ENCODE measurements around the gene PODXL2. TPM values are rescaled to one million over a fixed set of nuclear protein-coding genes. Genes with fewer than 3 reads are reported as not detected.

Gene PODXL2
- total and polyA plus RNA-seq, 2 experiments from 2014 or later = 18.4 to 57.6 TPM

GRCh38 chr3:127628426-127628787 is 578 bp upstream of the PODXL2 start:
- DNase-seq (ENCODE audit: low spot score) (no peak), ATAC-seq (no peak)
- Histone ChIP-seq H3K27me3 (ENCODE audit: insufficient read depth) (peaks cover 41% of the 10 kb centered on the region), H3K9me2 (ENCODE audit: insufficient read depth) (no peaks in the 10 kb centered on the region), H3K4me2 (0 out of 2 replicates have a peak overlapping the region, but pooled peaks have one; percentile 43), H3F3A (replicated peaks; ENCODE audit: low read depth) (peaks cover 5% of the 10 kb centered on the region; the same call in 1 of the 2 replicates), H3K27ac (ENCODE audit: low read depth) (no peak overlapping the region), H3K4me1 (ENCODE audit: insufficient read depth) (peaks cover 12% of the 10 kb centered on the region; the same call in 1 of the 2 replicates), H3K4me3 (no peak overlapping the region), H2AFZ (no peak overlapping the region), H3K36me3 (ENCODE audit: insufficient read depth) (no peaks in the 10 kb centered on the region; the same call in 1 of the 2 replicates), H4K20me1 (replicated peaks; ENCODE audit: insufficient read depth) (0 out of 2 replicates have a peak, but pooled peaks cover 2% of the 10 kb centered on the region), H3K79me2 (replicated peaks; ENCODE audit: insufficient read depth) (no peaks in the 10 kb centered on the region)
- Mint-ChIP-seq H3K27ac (no peak overlapping the region), H3K9me3 (peaks cover 6% of the 10 kb centered on the region), H3K36me3 (ENCODE audit: low read depth) (peaks cover 3% of the 10 kb centered on the region; the same call in 2 of the 3 replicates), H3K4me3 (peak overlapping the region; percentile 72), H3K27me3 (ENCODE audit: insufficient read depth, low read depth, poor library complexity) (peaks cover 28% of the 10 kb centered on the region), H3K4me1 (peaks cover 29% of the 10 kb centered on the region)
- TF ChIP-seq ZNF462 (CRISPR knock-in tag; IDR thresholded peaks at IDR 0.05) (no peak), REST (IDR thresholded peaks at IDR 0.05; ENCODE audit: unreplicated experiment) (no peak), JUNB (IDR thresholded peaks at IDR 0.05; ENCODE audit: unreplicated experiment) (no peak), EZH2 (IDR thresholded peaks at IDR 0.05; ENCODE audit: low read depth, unreplicated experiment) (no peak), ZNF331 (CRISPR knock-in tag; IDR thresholded peaks at IDR 0.05; ENCODE audit: low read depth) (no peak), EZH2phosphoT487 (IDR thresholded peaks at IDR 0.05; ENCODE audit: unreplicated experiment) (no peak), NANOG (IDR thresholded peaks at IDR 0.05; ENCODE audit: borderline replicate concordance) (no peak), CREB1 (CRISPR knock-in tag; IDR thresholded peaks at IDR 0.05; ENCODE audit: low read depth) (no peak), ETS1 (IDR thresholded peaks at IDR 0.05) (no peak), ZNF114 (CRISPR knock-in tag; IDR thresholded peaks at IDR 0.05) (no peak), STAT1 (IDR thresholded peaks at IDR 0.05; ENCODE audit: unreplicated experiment) (no peak), POLR2AphosphoS5 (IDR thresholded peaks at IDR 0.05; ENCODE audit: low read depth) (no peak)
- TF ChIP-seq, protein P1, sequence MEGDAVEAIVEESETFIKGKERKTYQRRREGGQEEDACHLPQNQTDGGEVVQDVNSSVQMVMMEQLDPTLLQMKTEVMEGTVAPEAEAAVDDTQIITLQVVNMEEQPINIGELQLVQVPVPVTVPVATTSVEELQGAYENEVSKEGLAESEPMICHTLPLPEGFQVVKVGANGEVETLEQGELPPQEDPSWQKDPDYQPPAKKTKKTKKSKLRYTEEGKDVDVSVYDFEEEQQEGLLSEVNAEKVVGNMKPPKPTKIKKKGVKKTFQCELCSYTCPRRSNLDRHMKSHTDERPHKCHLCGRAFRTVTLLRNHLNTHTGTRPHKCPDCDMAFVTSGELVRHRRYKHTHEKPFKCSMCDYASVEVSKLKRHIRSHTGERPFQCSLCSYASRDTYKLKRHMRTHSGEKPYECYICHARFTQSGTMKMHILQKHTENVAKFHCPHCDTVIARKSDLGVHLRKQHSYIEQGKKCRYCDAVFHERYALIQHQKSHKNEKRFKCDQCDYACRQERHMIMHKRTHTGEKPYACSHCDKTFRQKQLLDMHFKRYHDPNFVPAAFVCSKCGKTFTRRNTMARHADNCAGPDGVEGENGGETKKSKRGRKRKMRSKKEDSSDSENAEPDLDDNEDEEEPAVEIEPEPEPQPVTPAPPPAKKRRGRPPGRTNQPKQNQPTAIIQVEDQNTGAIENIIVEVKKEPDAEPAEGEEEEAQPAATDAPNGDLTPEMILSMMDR (conservative IDR thresholded peaks at IDR 0.05; ENCODE audit: low read depth in 2 of 2) = no peak
